A673 (cell line): ENCODE measurements around the gene P2RY2.

Source experiments
- CTCF ChIP-seq: fragments of 300-800, 200-600 bp; sonication (generic); conservative IDR thresholded peaks from 2 replicates; pipeline ENCODE4 v1.5.1; 2017; ENCODE audit warnings: low read depth, mild to moderate bottlenecking, antibody characterized with exemption, low read length, moderate library complexity, mixed read lengths
- EZH2 ChIP-seq: fragments of 200-600 bp; sonication (generic); IDR thresholded peaks from 2 replicates; pipeline ENCODE4 v1.6.1; 2017; ENCODE audit warnings: borderline replicate concordance, low read depth, mild to moderate bottlenecking, mixed read lengths, antibody characterized with exemption, low read length; ENCODE audit not compliant: poor library complexity, severe bottlenecking

- TF ChIP-seq CTCF (no peak), EZH2 (no peak)
Observed at GRCh38 chr11:73263640-73264039, 45.6 kb downstream of the P2RY2 start.
